Kidney (tissue), 14 donors: ENCODE measurements around the gene WNT3. TPM values are rescaled to one million over a fixed set of nuclear protein-coding genes. Genes with fewer than 3 reads are reported as not detected.
"Not testable (repeated sequence)": the region's sequence is repeated elsewhere in the genome, so short reads cannot be mapped to it uniquely, and the experiment has no call there.

ENCODE experiments used
- DNase-seq, 5 donors: peaks; one replicate each; pipeline ENCODE4 v3.0.0-alpha.2; 2013 to 2020
- FAIRE-seq: peaks from 2 replicates; lab custom pipeline; 2012; peaks lifted over from hg19 to GRCh38; lab: Jason Lieb, UNC
- H3K27ac ChIP-seq, 2 donors: one replicate each; pipeline ENCODE4 v1.7.0; 2013; ENCODE audit warnings: low read depth in 2 of 2, low read length in 2 of 2, inconsistent platforms in 1 of 2
- H3K27me3 ChIP-seq: one replicate; pipeline ENCODE4 v1.7.1; 2013; ENCODE audit warnings: low read length, inconsistent platforms; ENCODE audit not compliant: control insufficient read depth, insufficient read depth
- H3K36me3 ChIP-seq, 3 donors: one replicate each; pipeline versions ENCODE4 v1.7.0 to v1.7.1; 2013; ENCODE audit warnings: low read length in 3 of 3, control low read depth in 1 of 3, inconsistent platforms in 1 of 3; ENCODE audit not compliant: insufficient read depth in 3 of 3, control insufficient read depth in 2 of 3
- H3K4me1 ChIP-seq, 3 donors: one replicate each; pipeline versions ENCODE4 v1.7.0 to v1.7.1; 2013; ENCODE audit warnings: low read length in 3 of 3, inconsistent platforms in 1 of 3, low read depth in 1 of 3; ENCODE audit not compliant: control insufficient read depth in 2 of 3, insufficient read depth in 2 of 3
- H3K4me3 ChIP-seq, 3 donors: one replicate each; pipeline versions ENCODE4 v1.7.0 to v1.8.1; 2013; ENCODE audit warnings: low read length in 3 of 3, control low read depth in 1 of 3, inconsistent platforms in 1 of 3
- H3K9ac ChIP-seq, 3 donors: one replicate each; pipeline versions ENCODE4 v1.7.0 to v1.7.1; 2013; ENCODE audit warnings: low read length in 3 of 3, control low read depth in 1 of 3, inconsistent platforms in 1 of 3
- H3K9me3 ChIP-seq, 3 donors: one replicate each; pipeline versions ENCODE4 v1.7.0 to v1.7.1; 2013; ENCODE audit warnings: low read length in 3 of 3, control low read depth in 1 of 3, inconsistent platforms in 1 of 3; ENCODE audit not compliant: control insufficient read depth in 2 of 3, insufficient read depth in 1 of 3
- intact Hi-C: fragments of 100-400 bp; cut with DNase I; formaldehyde crosslinking; loops from one replicate; pipeline ENCODE4 v1.11.1; 2022
- polyA plus RNA-seq: library from polyadenylated mRNA; stranded (reverse); fragments of 350-450 nt; fragmentation: Illumina TruSeq; extraction: RNeasy Lipid Tissue Mini Kit (QIAGEN cat#74804); gene quantifications from one replicate; pipeline ENCODE4 v1.2.3, GENCODE V29; 2014; ENCODE audit warnings: low read depth, low replicate concordance; ENCODE audit not compliant: insufficient read depth
- total RNA-seq: library from RNA; stranded (reverse); fragmentation: NEBNext Ultra II Directional; extraction: Animal tissue kit (Norgen Biotek cat#: 25700); gene quantifications from one replicate; pipeline ENCODE4 v1.2.1, GENCODE V29; 2021
- TF ChIP-seq, protein P1 (sequence below): IDR thresholded peaks from 3 replicates; pipeline ENCODE4 v1.5.1; 2012; ENCODE audit warnings: mild to moderate bottlenecking, moderate library complexity, borderline replicate concordance; ENCODE audit not compliant: insufficient read depth; ENCODE audit errors: extremely low read depth
- donor health status: control.
- donor health status: control.
- donor health status: control.
- donor health status: control.
- donor health status: control.
- donor health status: DM: yes; HTN: yes; CAD: no.
- donor health status: Normal renal cell carcinoma (clear cell type).

WNT3 gene
- total and polyA plus RNA-seq, 2 donors from 2014 or later, result 0.38 to 1.3 TPM

DNA sequence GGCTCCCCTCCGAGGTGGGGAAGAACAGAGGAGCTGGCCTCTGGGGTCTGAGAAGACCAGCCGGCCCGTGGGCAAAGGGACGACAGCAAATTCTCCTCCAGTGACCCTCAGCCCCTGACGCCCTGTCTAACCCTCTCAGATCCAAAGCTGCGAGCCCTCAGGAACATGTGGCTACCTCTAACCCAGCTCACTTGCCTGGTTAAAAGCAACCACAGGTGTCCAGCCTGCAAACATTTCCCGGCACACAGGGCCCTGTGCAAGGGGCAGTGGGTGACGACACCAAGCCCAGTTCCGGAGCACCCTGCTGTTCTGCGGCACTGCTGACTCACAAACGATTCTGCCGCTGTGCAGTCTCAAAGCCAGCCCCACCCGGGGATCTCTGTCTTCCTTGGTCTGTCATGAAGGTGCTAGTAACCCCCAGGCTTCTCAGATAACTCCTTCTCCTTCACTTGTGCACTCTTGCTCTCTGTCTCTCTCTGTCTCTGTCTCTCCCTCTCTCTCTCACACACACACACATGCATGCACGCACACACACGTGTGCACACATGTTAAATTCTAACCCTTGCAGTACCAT lies 23.0 kb downstream of the WNT3 start:
- TF ChIP-seq, protein P1, sequence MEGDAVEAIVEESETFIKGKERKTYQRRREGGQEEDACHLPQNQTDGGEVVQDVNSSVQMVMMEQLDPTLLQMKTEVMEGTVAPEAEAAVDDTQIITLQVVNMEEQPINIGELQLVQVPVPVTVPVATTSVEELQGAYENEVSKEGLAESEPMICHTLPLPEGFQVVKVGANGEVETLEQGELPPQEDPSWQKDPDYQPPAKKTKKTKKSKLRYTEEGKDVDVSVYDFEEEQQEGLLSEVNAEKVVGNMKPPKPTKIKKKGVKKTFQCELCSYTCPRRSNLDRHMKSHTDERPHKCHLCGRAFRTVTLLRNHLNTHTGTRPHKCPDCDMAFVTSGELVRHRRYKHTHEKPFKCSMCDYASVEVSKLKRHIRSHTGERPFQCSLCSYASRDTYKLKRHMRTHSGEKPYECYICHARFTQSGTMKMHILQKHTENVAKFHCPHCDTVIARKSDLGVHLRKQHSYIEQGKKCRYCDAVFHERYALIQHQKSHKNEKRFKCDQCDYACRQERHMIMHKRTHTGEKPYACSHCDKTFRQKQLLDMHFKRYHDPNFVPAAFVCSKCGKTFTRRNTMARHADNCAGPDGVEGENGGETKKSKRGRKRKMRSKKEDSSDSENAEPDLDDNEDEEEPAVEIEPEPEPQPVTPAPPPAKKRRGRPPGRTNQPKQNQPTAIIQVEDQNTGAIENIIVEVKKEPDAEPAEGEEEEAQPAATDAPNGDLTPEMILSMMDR, result no peak
- H3K27me3 ChIP-seq, result no peaks in the 10 kb centered on the region
- no peak for FAIRE-seq
- H3K9ac ChIP-seq, result no peak overlapping the region
- no peaks in the 10 kb centered on the region for H3K9me3 ChIP-seq
- DNase-seq, result no peak
- H3K4me3 ChIP-seq, result no peak overlapping the region
- H3K4me1 ChIP-seq, result no peaks in the 10 kb centered on the region
- H3K36me3 ChIP-seq, result no peaks in the 10 kb centered on the region
- intact Hi-C loops, result no loop called here
- no peak overlapping the region for H3K27ac ChIP-seq

DNA sequence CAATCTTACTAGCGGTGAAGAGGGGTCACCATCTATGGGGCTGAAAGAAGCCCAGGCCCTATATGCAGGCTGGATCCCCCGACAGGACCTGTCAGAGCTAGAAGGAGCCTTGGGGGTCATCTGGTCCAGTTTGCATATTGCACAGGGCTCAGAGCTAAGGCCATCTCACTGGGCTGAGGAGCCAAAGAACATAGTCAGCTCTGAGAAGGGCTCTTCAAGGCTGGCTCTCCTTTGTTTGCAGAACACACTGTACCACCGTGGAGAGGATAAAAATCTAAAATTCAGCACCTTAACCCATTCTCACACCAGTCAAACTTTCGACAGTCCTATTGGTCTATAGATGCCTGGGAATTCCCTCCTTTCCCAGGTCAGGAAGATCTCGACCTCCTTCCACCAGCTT lies 24.2 kb downstream of the WNT3 start:
- no peak for DNase-seq
- no peaks in the 10 kb centered on the region for H3K36me3 ChIP-seq
- no peak overlapping the region for H3K4me3 ChIP-seq
- H3K9ac ChIP-seq, result no peak overlapping the region
- FAIRE-seq, result no peak
- no peaks in the 10 kb centered on the region for H3K4me1 ChIP-seq
- H3K27me3 ChIP-seq, result no peaks in the 10 kb centered on the region
- intact Hi-C loops, result no loop called here
- H3K9me3 ChIP-seq, result peaks cover 0 to 3% (median 0%) of the 10 kb centered on the region in 3 donors
- H3K27ac ChIP-seq, result no peak overlapping the region
- TF ChIP-seq, protein P1, result no peak

DNA sequence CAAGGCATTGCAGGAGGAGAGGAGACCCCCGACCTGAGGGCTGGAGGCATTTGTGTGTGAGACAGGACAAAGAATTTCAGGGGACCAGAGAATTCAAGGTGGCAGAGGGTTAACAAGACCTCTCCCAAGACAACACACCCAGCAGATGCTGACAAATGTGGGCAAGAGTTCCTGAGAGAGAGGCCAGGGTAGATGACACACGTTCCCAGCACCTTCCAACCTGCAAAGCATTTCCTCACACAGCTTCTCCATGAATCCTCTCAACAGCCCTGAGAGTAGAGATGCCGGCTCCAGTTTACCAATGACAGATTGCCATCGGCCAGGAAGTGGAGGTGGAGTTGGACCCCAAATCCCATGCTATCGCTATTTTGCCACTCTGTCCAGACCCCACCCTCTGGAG lies 25.0 kb downstream of the WNT3 start:
- Histone ChIP-seq H3K27me3 (no peaks in the 10 kb centered on the region), H3K9me3 (peaks cover 0 to 6% (median 0%) of the 10 kb centered on the region in 3 donors), H3K27ac (no peak overlapping the region), H3K4me3 (no peak overlapping the region), H3K4me1 (no peaks in the 10 kb centered on the region), H3K9ac (no peak overlapping the region), H3K36me3 (no peaks in the 10 kb centered on the region)
- no peak for DNase-seq
- intact Hi-C loops, result no loop called here
- FAIRE-seq, result no peak
- TF ChIP-seq, protein P1, result no peak

DNA sequence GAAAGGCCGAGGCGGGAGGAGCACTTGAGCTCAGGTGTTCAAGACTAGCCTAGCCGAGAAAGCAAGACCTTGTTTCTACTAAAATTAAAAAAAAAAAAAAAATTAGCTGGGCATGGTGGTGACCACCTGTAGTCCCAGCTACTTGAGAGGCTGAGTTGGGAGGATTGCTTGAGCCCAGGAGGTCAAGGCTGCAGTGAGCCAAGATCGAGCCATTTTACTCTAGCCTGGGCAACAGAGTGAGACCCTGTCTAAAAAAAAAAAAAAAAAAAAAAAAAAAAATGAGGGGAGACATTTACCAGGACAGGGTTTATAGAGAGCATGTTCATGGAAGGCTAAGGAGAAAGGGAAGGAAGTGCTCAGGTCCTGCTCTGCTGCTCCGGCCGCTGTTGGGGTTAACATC lies 25.5 kb downstream of the WNT3 start:
- H3K4me1 ChIP-seq, H3K9me3 ChIP-seq, H3K9ac ChIP-seq, H3K4me3 ChIP-seq, intact Hi-C loops, H3K27ac ChIP-seq, H3K36me3 ChIP-seq, FAIRE-seq, H3K27me3 ChIP-seq, DNase-seq: not testable (repeated sequence)
